ENCODE measurements around the gene PTCD2. TPM values are rescaled to one million over a fixed set of nuclear protein-coding genes. Genes with fewer than 3 reads are reported as not detected.

Gene PTCD2
- total and polyA plus RNA-seq, 2 donors from 2014 or later = 7.2 to 9.8 TPM

- FAIRE-seq (no peak), DNase-seq (no peak)
- Histone ChIP-seq H3K27ac (ENCODE audit: low read depth in 2 of 2, low read length in 2 of 2) (no peak overlapping the region), H3K9ac (ENCODE audit: low read length in 3 of 3) (no peak overlapping the region), H3K9me3 (ENCODE audit: control insufficient read depth in 2 of 3, insufficient read depth in 1 of 3, low read length in 3 of 3) (no peaks in the 10 kb centered on the region), H3K36me3 (ENCODE audit: control insufficient read depth in 2 of 3, insufficient read depth in 3 of 3, low read length in 3 of 3) (peaks cover 0 to 5% (median 3%) of the 10 kb centered on the region in 3 donors), H3K27me3 (ENCODE audit: control insufficient read depth, insufficient read depth, low read length) (no peaks in the 10 kb centered on the region), H3K4me3 (ENCODE audit: low read length in 3 of 3) (no peak overlapping the region), H3K4me1 (ENCODE audit: control insufficient read depth in 2 of 3, insufficient read depth in 2 of 3, low read depth in 1 of 3, low read length in 3 of 3) (no peaks in the 10 kb centered on the region)
- intact Hi-C loops (cut with DNase I) = loop anchor here (10.0 kb wide), 1 partner anchor 157 kb away; no protein-coding TSS in a partner anchor
- TF ChIP-seq, protein P1, sequence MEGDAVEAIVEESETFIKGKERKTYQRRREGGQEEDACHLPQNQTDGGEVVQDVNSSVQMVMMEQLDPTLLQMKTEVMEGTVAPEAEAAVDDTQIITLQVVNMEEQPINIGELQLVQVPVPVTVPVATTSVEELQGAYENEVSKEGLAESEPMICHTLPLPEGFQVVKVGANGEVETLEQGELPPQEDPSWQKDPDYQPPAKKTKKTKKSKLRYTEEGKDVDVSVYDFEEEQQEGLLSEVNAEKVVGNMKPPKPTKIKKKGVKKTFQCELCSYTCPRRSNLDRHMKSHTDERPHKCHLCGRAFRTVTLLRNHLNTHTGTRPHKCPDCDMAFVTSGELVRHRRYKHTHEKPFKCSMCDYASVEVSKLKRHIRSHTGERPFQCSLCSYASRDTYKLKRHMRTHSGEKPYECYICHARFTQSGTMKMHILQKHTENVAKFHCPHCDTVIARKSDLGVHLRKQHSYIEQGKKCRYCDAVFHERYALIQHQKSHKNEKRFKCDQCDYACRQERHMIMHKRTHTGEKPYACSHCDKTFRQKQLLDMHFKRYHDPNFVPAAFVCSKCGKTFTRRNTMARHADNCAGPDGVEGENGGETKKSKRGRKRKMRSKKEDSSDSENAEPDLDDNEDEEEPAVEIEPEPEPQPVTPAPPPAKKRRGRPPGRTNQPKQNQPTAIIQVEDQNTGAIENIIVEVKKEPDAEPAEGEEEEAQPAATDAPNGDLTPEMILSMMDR (IDR thresholded peaks at IDR 0.05; ENCODE audit: borderline replicate concordance, extremely low read depth, insufficient read depth) = no peak
These were observed 18.6 kb upstream of the PTCD2 start for GRCh38 chr5:72301557-72301956.

GRCh38 chr5:72302171-72302570 lies 18.0 kb upstream of the PTCD2 start:
- no peak for FAIRE-seq
- no peak overlapping the region for H3K9ac ChIP-seq (ENCODE audit: low read length in 3 of 3)
- no peaks in the 10 kb centered on the region for H3K27me3 ChIP-seq (ENCODE audit: control insufficient read depth, insufficient read depth, low read length)
- no peak for DNase-seq
- intact Hi-C loops (cut with DNase I) = loop anchor here (10.0 kb wide), 1 partner anchor 157 kb away; no protein-coding TSS in a partner anchor
- H3K27ac ChIP-seq (ENCODE audit: low read depth in 2 of 2, low read length in 2 of 2) = no peak overlapping the region
- no peaks in the 10 kb centered on the region for H3K4me1 ChIP-seq (ENCODE audit: control insufficient read depth in 2 of 3, insufficient read depth in 2 of 3, low read depth in 1 of 3, low read length in 3 of 3)
- peaks cover 0 to 3% (median 0%) of the 10 kb centered on the region in 3 donors for H3K36me3 ChIP-seq (ENCODE audit: control insufficient read depth in 2 of 3, insufficient read depth in 3 of 3, low read length in 3 of 3)
- H3K4me3 ChIP-seq (ENCODE audit: low read length in 3 of 3) = no peak overlapping the region
- H3K9me3 ChIP-seq (ENCODE audit: control insufficient read depth in 2 of 3, insufficient read depth in 1 of 3, low read length in 3 of 3) = no peaks in the 10 kb centered on the region
- TF ChIP-seq, protein P1 (IDR thresholded peaks at IDR 0.05; ENCODE audit: borderline replicate concordance, extremely low read depth, insufficient read depth) = no peak

DNA sequence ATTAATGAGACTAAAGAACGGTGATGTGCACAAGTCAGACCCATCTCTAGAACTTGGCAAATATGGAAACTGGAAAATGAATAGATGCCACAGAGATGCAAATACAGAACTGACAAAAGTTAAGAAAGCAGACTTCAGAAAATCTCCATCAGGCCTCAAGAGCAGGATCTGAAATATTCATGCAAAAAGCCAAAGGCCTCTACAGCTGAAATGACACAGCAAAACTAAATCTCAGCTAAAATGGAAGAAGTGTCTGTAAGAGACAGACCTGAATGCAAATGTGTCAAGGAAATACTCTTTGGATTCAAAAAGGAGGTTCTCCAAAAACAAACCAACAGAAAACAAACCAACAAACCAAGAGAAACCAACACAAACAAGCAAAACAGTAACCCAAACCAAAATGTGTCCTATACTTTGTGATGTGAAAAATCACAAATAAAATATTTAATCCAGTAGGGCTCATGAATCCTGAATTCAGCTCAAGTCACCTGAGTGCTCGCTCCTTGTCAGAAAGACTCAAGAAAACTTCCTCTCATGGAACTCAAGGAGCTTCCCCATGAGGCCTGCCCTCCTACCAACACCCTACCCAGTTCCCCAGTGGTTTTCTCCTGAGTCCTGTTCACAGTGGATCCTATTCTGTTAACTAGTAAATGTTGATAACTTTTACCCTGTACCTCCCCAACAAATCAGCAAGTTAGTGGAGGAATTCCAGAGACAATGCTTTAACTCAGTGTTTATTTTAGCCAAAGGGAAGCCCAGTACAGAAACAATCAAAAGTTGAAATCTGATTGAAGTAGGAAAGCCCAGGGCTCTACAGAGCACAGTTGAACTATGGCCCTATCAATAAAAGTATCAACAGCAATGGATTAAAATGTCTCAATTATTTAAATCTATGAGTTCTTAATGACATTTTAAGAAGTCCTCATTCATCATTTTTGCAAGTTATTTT lies 14.7 kb upstream of the PTCD2 start:
- TF ChIP-seq, protein P1 (IDR thresholded peaks at IDR 0.05; ENCODE audit: borderline replicate concordance, extremely low read depth, insufficient read depth) = no peak
- Histone ChIP-seq H3K4me3 (ENCODE audit: low read length in 3 of 3) (no peak overlapping the region), H3K27ac (ENCODE audit: low read depth in 2 of 2, low read length in 2 of 2) (no peak overlapping the region), H3K9me3 (ENCODE audit: control insufficient read depth in 2 of 3, insufficient read depth in 1 of 3, low read length in 3 of 3) (no peaks in the 10 kb centered on the region), H3K4me1 (ENCODE audit: control insufficient read depth in 2 of 3, insufficient read depth in 2 of 3, low read depth in 1 of 3, low read length in 3 of 3) (no peaks in the 10 kb centered on the region), H3K9ac (ENCODE audit: low read length in 3 of 3) (no peak overlapping the region), H3K36me3 (ENCODE audit: control insufficient read depth in 2 of 3, insufficient read depth in 3 of 3, low read length in 3 of 3) (peaks cover 0 to 8% (median 3%) of the 10 kb centered on the region in 3 donors), H3K27me3 (ENCODE audit: control insufficient read depth, insufficient read depth, low read length) (no peaks in the 10 kb centered on the region)
- intact Hi-C loops (cut with DNase I) = loop anchor here (10.0 kb wide), 1 partner anchor 161 kb away; no protein-coding TSS in a partner anchor
- DNase-seq = no peak
- FAIRE-seq = no peak
